Osteoblast (primary cell): Measurements from ENCODE around the gene PCED1B. TPM values are rescaled to one million over a fixed set of nuclear protein-coding genes. Genes with fewer than 3 reads are reported as not detected.

Source experiments
- DNase-seq: peaks from one replicate; pipeline ENCODE4 v3.0.0; 2011; ENCODE audit warnings: low spot score, mixed read lengths; ENCODE audit not compliant: insufficient read length; ENCODE audit errors: missing footprints
- H2AFZ ChIP-seq: 2 replicates; pipeline ENCODE4 v1.6.0; 2011; ENCODE audit warnings: mild to moderate bottlenecking, low read length
- H3K27ac ChIP-seq: 2 replicates; pipeline ENCODE4 v1.5.1; 2011; ENCODE audit warnings: mild to moderate bottlenecking, low read depth, low read length, moderate library complexity
- H3K27me3 ChIP-seq: 2 replicates; pipeline ENCODE4 v1.6.0; 2012; ENCODE audit warnings: mild to moderate bottlenecking, control low read depth, inconsistent platforms, low read length, moderate library complexity; ENCODE audit not compliant: insufficient read depth
- H3K36me3 ChIP-seq: 2 replicates; pipeline ENCODE4 v1.5.1; 2011; ENCODE audit warnings: mild to moderate bottlenecking, low read length, control low read depth, moderate library complexity; ENCODE audit not compliant: insufficient read depth
- H3K4me1 ChIP-seq: 2 replicates; pipeline ENCODE4 v1.5.1; 2011; ENCODE audit warnings: mild to moderate bottlenecking, low read length, control low read depth, moderate library complexity; ENCODE audit not compliant: insufficient read depth
- H3K4me2 ChIP-seq: 2 replicates; pipeline ENCODE4 v1.6.0; 2011; ENCODE audit warnings: mild to moderate bottlenecking, low read length; ENCODE audit not compliant: insufficient read depth
- H3K4me3 ChIP-seq: fragments of 200-600 bp; sonication (generic); 3 replicates; pipeline ENCODE4 v1.5.1; 2012; ENCODE audit warnings: mild to moderate bottlenecking, low read length, inconsistent platforms; ENCODE audit not compliant: insufficient read depth
- H3K79me2 ChIP-seq: 2 replicates; pipeline ENCODE4 v1.6.0; 2012; ENCODE audit warnings: mild to moderate bottlenecking, low read length, control low read depth, inconsistent platforms; ENCODE audit not compliant: insufficient read depth
- H3K9me3 ChIP-seq: 2 replicates; pipeline ENCODE4 v1.5.1; 2011; ENCODE audit warnings: low read depth, low read length, control low read depth
- H4K20me1 ChIP-seq: 2 replicates; pipeline ENCODE4 v1.6.0; 2012; ENCODE audit warnings: mild to moderate bottlenecking, low read length, control low read depth; ENCODE audit not compliant: insufficient read depth
- CTCF ChIP-seq: IDR thresholded peaks from 2 replicates; pipeline ENCODE4 v1.5.1; 2011; ENCODE audit warnings: mild to moderate bottlenecking, low read depth, low read length, moderate library complexity; ENCODE audit errors: extremely low read depth
- total RNA-seq: library from RNA; depleted of rRNA; stranded (reverse); fragments of >200 nt; gene quantifications from 2 replicates; pipeline ENCODE4 v1.2.3, GENCODE V29; 2012

The PCED1B gene
- total RNA-seq, 1 donor = 0.36 TPM

- Histone ChIP-seq H4K20me1 (no peaks in the 10 kb centered on the region), H3K4me1 (peaks cover 3% of the 10 kb centered on the region), H3K27me3 (no peaks in the 10 kb centered on the region), H3K79me2 (no peaks in the 10 kb centered on the region), H3K4me3 (no peak overlapping the region), H3K9me3 (no peaks in the 10 kb centered on the region), H3K27ac (no peak overlapping the region), H2AFZ (peak overlapping the region; percentile 6), H3K4me2 (no peak overlapping the region), H3K36me3 (no peaks in the 10 kb centered on the region)
- TF ChIP-seq CTCF = no peak
- DNase-seq = no peak
These were observed 126.4 kb downstream of the PCED1B start for GRCh38 chr12:47205532-47206449.

- no peaks in the 10 kb centered on the region for H3K36me3 ChIP-seq
- peak; percentile 58 for DNase-seq
- no peaks in the 10 kb centered on the region for H3K79me2 ChIP-seq
- H3K27me3 ChIP-seq = no peaks in the 10 kb centered on the region
- H3K4me1 ChIP-seq = peaks cover 3% of the 10 kb centered on the region
- no peaks in the 10 kb centered on the region for H3K9me3 ChIP-seq
- no peak overlapping the region for H2AFZ ChIP-seq
- no peak overlapping the region for H3K4me2 ChIP-seq
- H3K4me3 ChIP-seq = no peak overlapping the region
- no peak overlapping the region for H3K27ac ChIP-seq
- H4K20me1 ChIP-seq = no peaks in the 10 kb centered on the region
- no peak for TF ChIP-seq CTCF
These were observed 127.3 kb downstream of the PCED1B start for GRCh38 chr12:47206450-47207339.

GRCh38 chr12:47207340-47207717 is 127.9 kb downstream of the PCED1B start:
- no peaks in the 10 kb centered on the region for H4K20me1 ChIP-seq
- H2AFZ ChIP-seq = no peak overlapping the region
- H3K9me3 ChIP-seq = no peaks in the 10 kb centered on the region
- H3K4me1 ChIP-seq = peaks cover 3% of the 10 kb centered on the region
- no peak for TF ChIP-seq CTCF
- no peak for DNase-seq
- no peak overlapping the region for H3K4me3 ChIP-seq
- no peaks in the 10 kb centered on the region for H3K36me3 ChIP-seq
- no peaks in the 10 kb centered on the region for H3K27me3 ChIP-seq
- no peaks in the 10 kb centered on the region for H3K79me2 ChIP-seq
- H3K27ac ChIP-seq = no peak overlapping the region
- no peak overlapping the region for H3K4me2 ChIP-seq

- no peaks in the 10 kb centered on the region for H3K79me2 ChIP-seq
- H3K27me3 ChIP-seq = no peaks in the 10 kb centered on the region
- no peak overlapping the region for H2AFZ ChIP-seq
- no peak overlapping the region for H3K4me2 ChIP-seq
- H3K27ac ChIP-seq = no peak overlapping the region
- no peaks in the 10 kb centered on the region for H3K36me3 ChIP-seq
- H3K4me1 ChIP-seq = peaks cover 3% of the 10 kb centered on the region
- no peaks in the 10 kb centered on the region for H3K9me3 ChIP-seq
- H4K20me1 ChIP-seq = no peaks in the 10 kb centered on the region
- no peak overlapping the region for H3K4me3 ChIP-seq
- no peak for TF ChIP-seq CTCF
- no peak for DNase-seq
These were observed 128.4 kb downstream of the PCED1B start for GRCh38 chr12:47207829-47208248.
